ENCODE data around the gene COPZ1.

GRCh38 chr12:54279632-54280467 is 45.1 kb upstream of the COPZ1 start, which contains the start of gene CBX5:
- TF ChIP-seq, protein P1, sequence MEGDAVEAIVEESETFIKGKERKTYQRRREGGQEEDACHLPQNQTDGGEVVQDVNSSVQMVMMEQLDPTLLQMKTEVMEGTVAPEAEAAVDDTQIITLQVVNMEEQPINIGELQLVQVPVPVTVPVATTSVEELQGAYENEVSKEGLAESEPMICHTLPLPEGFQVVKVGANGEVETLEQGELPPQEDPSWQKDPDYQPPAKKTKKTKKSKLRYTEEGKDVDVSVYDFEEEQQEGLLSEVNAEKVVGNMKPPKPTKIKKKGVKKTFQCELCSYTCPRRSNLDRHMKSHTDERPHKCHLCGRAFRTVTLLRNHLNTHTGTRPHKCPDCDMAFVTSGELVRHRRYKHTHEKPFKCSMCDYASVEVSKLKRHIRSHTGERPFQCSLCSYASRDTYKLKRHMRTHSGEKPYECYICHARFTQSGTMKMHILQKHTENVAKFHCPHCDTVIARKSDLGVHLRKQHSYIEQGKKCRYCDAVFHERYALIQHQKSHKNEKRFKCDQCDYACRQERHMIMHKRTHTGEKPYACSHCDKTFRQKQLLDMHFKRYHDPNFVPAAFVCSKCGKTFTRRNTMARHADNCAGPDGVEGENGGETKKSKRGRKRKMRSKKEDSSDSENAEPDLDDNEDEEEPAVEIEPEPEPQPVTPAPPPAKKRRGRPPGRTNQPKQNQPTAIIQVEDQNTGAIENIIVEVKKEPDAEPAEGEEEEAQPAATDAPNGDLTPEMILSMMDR (conservative IDR thresholded peaks at IDR 0.05; ENCODE audit: low read length): no peak
- TF ChIP-seq EZH2phosphoT487 (IDR thresholded peaks at IDR 0.05; ENCODE audit: borderline replicate concordance): no peak

All from Loucy (cell line).